K562 (cell line): Measurements from ENCODE around the gene GLYATL3. TPM values are rescaled to one million over a fixed set of nuclear protein-coding genes. Genes with fewer than 3 reads are reported as not detected.

Source experiments
- ATAC-seq: fragments of 200-7000 bp; cut with Tn5 transposase; 3 replicates; pipeline ENCODE4 v1.9.1; 2020; ENCODE audit warnings: moderate library complexity
- BruUV-seq: library from RNA; stranded (reverse); fragments of 400-500 nt; replicated peaks from 2 replicates; lab custom pipeline; 2021; lab: Mats Ljungman, UMichigan
- CTCF ChIA-PET: fragments of 300-600 bp; formaldehyde crosslinking; extraction: SDS; loops from one replicate; lab custom pipeline; 2021; ENCODE audit warnings: low intra/inter-chr PET ratio; lab: Yijun Ruan, JAX
- POLR2A ChIA-PET: fragments of 300-600, 350-650 bp; sonication (Branson Sonifier 250); formaldehyde crosslinking; extraction: SDS; loops from one replicate; lab custom pipeline; 2021; ENCODE audit warnings: antibody characterized with exemption, inconsistent platforms; lab: Yijun Ruan, JAX
- DNase-seq, 4 experiments: peaks; one replicate each; pipeline versions ENCODE4 v3.0.0 to v3.0.0-alpha.2; 2011 to 2018; ENCODE audit warnings: low spot score in 3 of 4, mixed read lengths in 3 of 4; ENCODE audit errors: extremely low read depth in 1 of 4
- FAIRE-seq: peaks from 2 replicates; lab custom pipeline; 2011; peaks lifted over from hg19 to GRCh38; lab: Jason Lieb, UNC
- H2AFZ ChIP-seq: 2 replicates; pipeline ENCODE4 v1.6.0; 2011; ENCODE audit warnings: low read depth, low read length, control low read depth, inconsistent platforms
- H3K27ac ChIP-seq: fragments of 200-600 bp; 3 replicates; pipeline ENCODE4 v1.8.0; 2011; ENCODE audit warnings: low read depth, mild to moderate bottlenecking, control low read depth, inconsistent platforms, low read length, moderate library complexity, mixed read lengths; ENCODE audit errors: extremely low read depth
- H3K27me3 ChIP-seq, 2 experiments: fragments of 300-600 bp in 1 of 2; 2 replicates in 1 of 2; 3 replicates in 1 of 2; pipeline versions ENCODE4 v1.6.0 to v1.8.0; 2011; ENCODE audit warnings: inconsistent platforms in 2 of 2, low read length in 2 of 2, mild to moderate bottlenecking in 1 of 2, mixed read lengths in 1 of 2, moderate library complexity in 1 of 2; ENCODE audit not compliant: control insufficient read depth in 2 of 2, insufficient read depth in 2 of 2
- H3K36me3 ChIP-seq: fragments of 300-600 bp; 3 replicates; pipeline ENCODE4 v1.8.0; 2011; ENCODE audit warnings: mild to moderate bottlenecking, low read length, inconsistent platforms; ENCODE audit not compliant: control insufficient read depth, insufficient read depth
- H3K4me1 ChIP-seq, 2 experiments: fragments of 200-600 bp in 1 of 2; replicated peaks in 1 of 2; 2 replicates in 1 of 2; 3 replicates in 1 of 2; pipeline versions ENCODE4 v1.5.1 to v1.8.0; 2011; ENCODE audit warnings: inconsistent platforms in 2 of 2, low read length in 2 of 2, mild to moderate bottlenecking in 1 of 2, mixed read lengths in 1 of 2, moderate library complexity in 1 of 2; ENCODE audit not compliant: control insufficient read depth in 2 of 2, insufficient read depth in 2 of 2
- H3K4me2 ChIP-seq: 2 replicates; pipeline ENCODE4 v1.6.1; 2011; ENCODE audit warnings: low read length, control low read depth, inconsistent platforms, mixed read lengths; ENCODE audit not compliant: insufficient read depth
- H3K4me3 ChIP-seq: fragments of 200-600 bp; sonication (generic), shearing (Covaris generic); 2 replicates; pipeline ENCODE4 v1.5.1; 2016; ENCODE audit warnings: control low read depth, inconsistent platforms
- H3K79me2 ChIP-seq: fragments of 200-600 bp; 3 replicates; pipeline ENCODE4 v1.8.0; 2011; ENCODE audit warnings: low read length, inconsistent platforms; ENCODE audit not compliant: control insufficient read depth, insufficient read depth
- H3K9ac ChIP-seq, 2 experiments: 2 replicates each; pipeline versions ENCODE4 v1.6.0 to v1.6.1; 2011; ENCODE audit warnings: low read depth in 2 of 2, low read length in 2 of 2, control low read depth in 1 of 2, inconsistent platforms in 1 of 2, mild to moderate bottlenecking in 1 of 2, mixed read lengths in 1 of 2; ENCODE audit not compliant: insufficient read depth in 1 of 2
- H3K9me1 ChIP-seq: one replicate; pipeline ENCODE4 v1.6.0; 2011; ENCODE audit warnings: inconsistent platforms, mild to moderate bottlenecking, low read length, moderate library complexity; ENCODE audit not compliant: control insufficient read depth, insufficient read depth
- H3K9me3 ChIP-seq: replicated peaks from 2 replicates; pipeline ENCODE4 v1.5.1; 2011; ENCODE audit warnings: low read depth, low read length, inconsistent platforms; ENCODE audit not compliant: control insufficient read depth, insufficient read depth
- H4K20me1 ChIP-seq: replicated peaks from 2 replicates; pipeline ENCODE4 v1.6.1; 2011; ENCODE audit warnings: low read length, inconsistent platforms, mixed read lengths; ENCODE audit not compliant: control insufficient read depth, insufficient read depth
- BACH1 ChIP-seq: fragments of 200-800 bp; sonication (Bioruptor generic); IDR thresholded peaks from 2 replicates; pipeline ENCODE4 v1.6.1; 2016; ENCODE audit warnings: missing genetic modification characterization, missing compliant biosample characterization
- BCLAF1 ChIP-seq, 2 experiments: fragments of 450-650 bp in 1 of 2; IDR thresholded peaks; 2 replicates each; pipeline ENCODE4 v1.6.1; 2011 to 2017; ENCODE audit warnings: low read depth in 2 of 2, antibody characterized with exemption in 1 of 2, borderline replicate concordance in 1 of 2, low read length in 1 of 2, mild to moderate bottlenecking in 1 of 2, mixed read lengths in 1 of 2; ENCODE audit not compliant: control insufficient read depth in 1 of 2
- FOXK1 ChIP-seq: sonication (generic); formaldehyde crosslinking; IDR thresholded peaks from 2 replicates; pipeline ENCODE4 v1.8.0; 2022; ENCODE audit warnings: missing genetic modification reagents, mild to moderate bottlenecking, borderline replicate concordance
- HLTF ChIP-seq: fragments of 450-650 bp; IDR thresholded peaks from 2 replicates; pipeline ENCODE4 v1.6.1; 2016
- MAZ ChIP-seq, 2 experiments: fragments of 450-650 bp in 1 of 2; sonication (generic) in 1 of 2; formaldehyde crosslinking; IDR thresholded peaks in 1 of 2; conservative IDR thresholded peaks in 1 of 2; 2 replicates each; pipeline versions ENCODE4 v1.4.0 to v1.5.0; 2020; ENCODE audit warnings: mild to moderate bottlenecking in 1 of 2, missing genetic modification reagents in 1 of 2
- MBD1 ChIP-seq: fragments of 250-450 bp; sonication (Bioruptor Pico); IDR thresholded peaks from 2 replicates; pipeline ENCODE4 v1.8.0; 2022; ENCODE audit warnings: inconsistent platforms
- MEF2D ChIP-seq: conservative IDR thresholded peaks from 2 replicates; pipeline ENCODE4 v1.6.1; 2016; ENCODE audit warnings: low read depth, missing genetic modification characterization, missing compliant biosample characterization
- NFIC ChIP-seq: fragments of 450-650 bp; IDR thresholded peaks from 2 replicates; pipeline ENCODE4 v1.6.1; 2017; ENCODE audit warnings: mild to moderate bottlenecking, inconsistent platforms
- NR1H2 ChIP-seq: sonication (generic); formaldehyde crosslinking; IDR thresholded peaks from 2 replicates; pipeline ENCODE4 v1.4.0; 2020; ENCODE audit warnings: mild to moderate bottlenecking, missing genetic modification reagents
- TSC22D4 ChIP-seq: fragments of 450-650 bp; IDR thresholded peaks from 2 replicates; pipeline ENCODE4 v1.6.1; 2016; ENCODE audit warnings: missing genetic modification characterization, missing biosample characterization, control low read depth
- ZNF766 ChIP-seq: fragments of 200-800 bp; sonication (Bioruptor generic); conservative IDR thresholded peaks from 2 replicates; pipeline ENCODE4 v1.6.1; 2016; ENCODE audit warnings: missing genetic modification characterization, missing compliant biosample characterization
- WGBS: fragments of 100-300 bp; shearing (Covaris generic); methylation state at CpG from one replicate; pipeline ENCODE4 v1.1.6; 2016; ENCODE audit warnings: low coverage, mixed read lengths; ENCODE audit not compliant: insufficient coverage; ENCODE audit errors: missing lambda C conversion rate; 5-methylcytosine and 5-hydroxymethylcytosine counted together
- in situ Hi-C: fragments of 300-500 bp; cut with MboI; formaldehyde crosslinking; loops from 4 replicates; pipeline ENCODE4 v1.15.0; 2018; ENCODE audit warnings: inconsistent platforms, mixed read lengths
- intact Hi-C: fragments of 100-400 bp; cut with micrococcal nuclease; formaldehyde crosslinking; loops from 2 replicates; pipeline ENCODE4 v1.14.2; 2022
- polyA plus RNA-seq, 8 experiments: library from polyadenylated mRNA; depleted of rRNA in 4 of 8; stranded (reverse) in 5 of 8; unstranded in 3 of 8; fragments of >200 nt; fragmentation: Nextera tagmentation in 2 of 8; fragmentation: Illumina TruSeq in 1 of 8; extraction: Ambion mirVana in 2 of 8; extraction: Trizol in 1 of 8; gene quantifications; 2 replicates each; pipeline versions ENCODE4 v1.2.1 to v1.2.3, GENCODE V29; 2011 to 2014; ENCODE audit warnings: inconsistent platforms in 1 of 8, missing spikeins in 1 of 8
- total RNA-seq, 7 experiments: library from RNA; depleted of rRNA in 6 of 7; stranded (reverse); fragments of >200 nt in 6 of 7; fragmentation: Illumina TruSeq in 2 of 7; extraction: Trizol in 2 of 7; gene quantifications; 2 replicates each; pipeline versions ENCODE4 v1.2.1 to v1.2.3, GENCODE V29; 2011 to 2021; ENCODE audit warnings: low replicate concordance in 1 of 7
- TF ChIP-seq, protein P1 (sequence below), 2 experiments: fragments of 450-650 bp; IDR thresholded peaks; 2 replicates each; pipeline ENCODE4 v1.6.1; 2018; ENCODE audit warnings: mild to moderate bottlenecking in 2 of 2, low read depth in 1 of 2; ENCODE audit not compliant: partially characterized antibody in 2 of 2

The GLYATL3 gene
- total and polyA plus RNA-seq, 9 of the 15 experiments (the other 6 are each of a cell fraction or from before 2014, with no cell fraction given): not detected

GRCh38 chr6:49479308-49479970 is 20.3 kb upstream of the GLYATL3 start:
- H3K27ac ChIP-seq: no peak overlapping the region
- H3K4me2 ChIP-seq: no peak overlapping the region
- no peak for FAIRE-seq
- H3K27me3 ChIP-seq: no peaks in the 10 kb centered on the region
- 82% methylated on average over 3 of the region's 3 CpGs for WGBS
- H3K36me3 ChIP-seq: peaks cover 5% of the 10 kb centered on the region
- in situ Hi-C loops: no loop called here
- BruUV-seq: no TSS peak
- CTCF ChIA-PET: no interaction called here
- POLR2A ChIA-PET: interaction anchor here (1.4 kb wide), 1 partner anchor 11 kb away, joined by 3 read pairs; no protein-coding TSS in a partner anchor
- ATAC-seq: no peak
- no peak overlapping the region for H3K9ac ChIP-seq
- H3K9me3 ChIP-seq: no peaks in the 10 kb centered on the region; the same call in 1 of the 2 replicates
- no peaks in the 10 kb centered on the region for H3K9me1 ChIP-seq
- H3K79me2 ChIP-seq: no peaks in the 10 kb centered on the region
- H3K4me1 ChIP-seq: peaks cover 0 to 5% of the 10 kb centered on the region in 2 experiments; a peak in 1 of 5 replicates
- DNase-seq: no peak
- TF ChIP-seq, protein P1, sequence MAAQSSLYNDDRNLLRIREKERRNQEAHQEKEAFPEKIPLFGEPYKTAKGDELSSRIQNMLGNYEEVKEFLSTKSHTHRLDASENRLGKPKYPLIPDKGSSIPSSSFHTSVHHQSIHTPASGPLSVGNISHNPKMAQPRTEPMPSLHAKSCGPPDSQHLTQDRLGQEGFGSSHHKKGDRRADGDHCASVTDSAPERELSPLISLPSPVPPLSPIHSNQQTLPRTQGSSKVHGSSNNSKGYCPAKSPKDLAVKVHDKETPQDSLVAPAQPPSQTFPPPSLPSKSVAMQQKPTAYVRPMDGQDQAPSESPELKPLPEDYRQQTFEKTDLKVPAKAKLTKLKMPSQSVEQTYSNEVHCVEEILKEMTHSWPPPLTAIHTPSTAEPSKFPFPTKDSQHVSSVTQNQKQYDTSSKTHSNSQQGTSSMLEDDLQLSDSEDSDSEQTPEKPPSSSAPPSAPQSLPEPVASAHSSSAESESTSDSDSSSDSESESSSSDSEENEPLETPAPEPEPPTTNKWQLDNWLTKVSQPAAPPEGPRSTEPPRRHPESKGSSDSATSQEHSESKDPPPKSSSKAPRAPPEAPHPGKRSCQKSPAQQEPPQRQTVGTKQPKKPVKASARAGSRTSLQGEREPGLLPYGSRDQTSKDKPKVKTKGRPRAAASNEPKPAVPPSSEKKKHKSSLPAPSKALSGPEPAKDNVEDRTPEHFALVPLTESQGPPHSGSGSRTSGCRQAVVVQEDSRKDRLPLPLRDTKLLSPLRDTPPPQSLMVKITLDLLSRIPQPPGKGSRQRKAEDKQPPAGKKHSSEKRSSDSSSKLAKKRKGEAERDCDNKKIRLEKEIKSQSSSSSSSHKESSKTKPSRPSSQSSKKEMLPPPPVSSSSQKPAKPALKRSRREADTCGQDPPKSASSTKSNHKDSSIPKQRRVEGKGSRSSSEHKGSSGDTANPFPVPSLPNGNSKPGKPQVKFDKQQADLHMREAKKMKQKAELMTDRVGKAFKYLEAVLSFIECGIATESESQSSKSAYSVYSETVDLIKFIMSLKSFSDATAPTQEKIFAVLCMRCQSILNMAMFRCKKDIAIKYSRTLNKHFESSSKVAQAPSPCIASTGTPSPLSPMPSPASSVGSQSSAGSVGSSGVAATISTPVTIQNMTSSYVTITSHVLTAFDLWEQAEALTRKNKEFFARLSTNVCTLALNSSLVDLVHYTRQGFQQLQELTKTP (IDR thresholded peaks at IDR 0.05; ENCODE audit: low read depth in 1 of 2, partially characterized antibody in 2 of 2): peak in 1 of 2 experiments; percentile 80
- TF ChIP-seq MAZ (CRISPR knock-in tag; conservative IDR thresholded peaks at IDR 0.05 in 1 of 2, IDR thresholded peaks at IDR 0.05 in 1 of 2) (no peak), MBD1 (CRISPR knock-in tag) (no peak), BACH1 (tag) (no peak), NFIC (peak; percentile 20; the same call in 1 of the 2 replicates), ZNF766 (no peak), FOXK1 (no peak), MEF2D (tag) (no peak), HLTF (no peak), TSC22D4 (tag) (no peak), NR1H2 (no peak), BCLAF1 (IDR thresholded peaks at IDR 0.05; ENCODE audit: borderline replicate concordance in 1 of 2, control insufficient read depth in 1 of 2, low read depth in 2 of 2, low read length in 1 of 2) (no peak)
- no peak overlapping the region for H3K4me3 ChIP-seq
- no peaks in the 10 kb centered on the region for H4K20me1 ChIP-seq
- intact Hi-C loops: no loop called here
- no peak overlapping the region for H2AFZ ChIP-seq
